ENCODE measurements around the gene GOLGA7B.

GOLGA7B gene

DNA sequence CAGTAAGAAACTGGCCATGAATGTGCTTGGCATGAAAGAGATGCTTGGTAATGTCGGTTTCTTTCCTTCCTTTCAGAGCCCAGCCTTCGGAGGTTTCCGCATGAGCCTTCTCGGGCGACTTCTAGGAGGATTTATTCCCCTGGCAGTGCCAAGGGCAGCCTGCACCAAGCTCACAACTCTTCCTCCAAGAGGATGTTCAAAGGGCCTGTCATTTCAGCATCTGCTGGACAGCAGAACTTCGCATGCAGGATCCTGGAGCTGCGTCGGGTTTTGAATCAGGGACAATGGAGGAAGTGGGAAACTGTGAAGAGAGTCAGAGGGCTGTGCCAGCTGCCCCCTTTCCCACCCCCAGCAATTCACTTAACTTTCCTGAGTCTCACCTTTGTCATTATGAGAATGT, 21.3 kb downstream of the GOLGA7B start:
- no peak for DNase-seq (ENCODE audit: low spot score)
- TF ChIP-seq CTCF (IDR thresholded peaks at IDR 0.05; ENCODE audit: extremely low read depth, insufficient read depth, missing control alignments), result no peak
- in situ Hi-C loops (cut with MboI; ENCODE audit: low pct_unique_long_range_greater_than_20kb, low sequenced_read_pairs, unreplicated experiment), result no loop called here

GRCh38 chr10:97873569-97873968, 23.9 kb downstream of the GOLGA7B start:
- TF ChIP-seq CTCF (IDR thresholded peaks at IDR 0.05; ENCODE audit: extremely low read depth, insufficient read depth, missing control alignments), result no peak
- DNase-seq (ENCODE audit: low spot score), result no peak
- in situ Hi-C loops (cut with MboI; ENCODE audit: low pct_unique_long_range_greater_than_20kb, low sequenced_read_pairs, unreplicated experiment), result no loop called here

GRCh38 chr10:97874332-97874731, 24.7 kb downstream of the GOLGA7B start:
- no peak for DNase-seq (ENCODE audit: low spot score)
- no peak for TF ChIP-seq CTCF (IDR thresholded peaks at IDR 0.05; ENCODE audit: extremely low read depth, insufficient read depth, missing control alignments)
- in situ Hi-C loops (cut with MboI; ENCODE audit: low pct_unique_long_range_greater_than_20kb, low sequenced_read_pairs, unreplicated experiment), result no loop called here

- DNase-seq (ENCODE audit: low spot score), result no peak
- TF ChIP-seq CTCF (IDR thresholded peaks at IDR 0.05; ENCODE audit: extremely low read depth, insufficient read depth, missing control alignments), result no peak
- in situ Hi-C loops (cut with MboI; ENCODE audit: low pct_unique_long_range_greater_than_20kb, low sequenced_read_pairs, unreplicated experiment), result no loop called here
These were observed 25.7 kb downstream of the GOLGA7B start for GRCh38 chr10:97875391-97875790.

DNA sequence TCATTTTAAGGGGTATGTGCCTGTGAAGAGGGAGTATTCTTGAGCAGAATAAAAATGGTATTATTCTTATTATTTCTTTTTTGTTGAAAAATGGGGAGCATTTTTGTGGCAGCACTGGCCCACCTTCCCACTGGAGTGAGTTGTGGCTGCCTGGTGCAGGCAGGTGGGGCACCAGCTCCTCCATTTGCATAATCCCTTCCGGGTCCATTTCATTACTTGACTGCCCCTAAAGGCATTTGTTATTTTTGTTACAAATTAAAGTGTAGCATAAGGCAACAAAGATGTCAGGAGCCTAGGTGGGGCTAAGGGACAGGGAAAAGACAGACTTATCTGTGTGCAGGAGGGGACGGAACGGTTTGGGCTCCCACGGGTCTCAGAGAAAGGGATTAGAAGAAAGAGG, 26.8 kb downstream of the GOLGA7B start:
- no peak for DNase-seq (ENCODE audit: low spot score)
- in situ Hi-C loops (cut with MboI; ENCODE audit: low pct_unique_long_range_greater_than_20kb, low sequenced_read_pairs, unreplicated experiment), result no loop called here
- TF ChIP-seq CTCF (IDR thresholded peaks at IDR 0.05; ENCODE audit: extremely low read depth, insufficient read depth, missing control alignments), result no peak

GRCh38 chr10:97879241-97879640, 29.6 kb downstream of the GOLGA7B start:
- TF ChIP-seq CTCF (IDR thresholded peaks at IDR 0.05; ENCODE audit: extremely low read depth, insufficient read depth, missing control alignments), result no peak
- no peak for DNase-seq (ENCODE audit: low spot score)
- in situ Hi-C loops (cut with MboI; ENCODE audit: low pct_unique_long_range_greater_than_20kb, low sequenced_read_pairs, unreplicated experiment), result no loop called here

- in situ Hi-C loops (cut with MboI; ENCODE audit: low pct_unique_long_range_greater_than_20kb, low sequenced_read_pairs, unreplicated experiment), result no loop called here
- DNase-seq (ENCODE audit: low spot score), result no peak
- no peak for TF ChIP-seq CTCF (IDR thresholded peaks at IDR 0.05; ENCODE audit: extremely low read depth, insufficient read depth, missing control alignments)
These were observed 30.5 kb downstream of the GOLGA7B start for GRCh38 chr10:97880109-97880508.
